GM12892 (cell line): ENCODE measurements around the gene NBEA.

ENCODE experiments used
- DNase-seq: peaks from one replicate; pipeline ENCODE4 v3.0.0; 2011; ENCODE audit not compliant: insufficient read length
- FAIRE-seq: peaks from 2 replicates; lab custom pipeline; 2011; peaks lifted over from hg19 to GRCh38; lab: Jason Lieb, UNC
- POLR2A ChIP-seq: IDR thresholded peaks from 2 replicates; pipeline ENCODE4 v1.6.1; 2011; ENCODE audit warnings: low read depth, low read length, control low read depth
- POLR2AphosphoS5 ChIP-seq: IDR thresholded peaks from 2 replicates; pipeline ENCODE4 v1.6.1; 2011; ENCODE audit warnings: low read depth, low read length, control low read depth
- TAF1 ChIP-seq: IDR thresholded peaks from 2 replicates; pipeline ENCODE4 v1.6.1; 2011; ENCODE audit warnings: low read depth, mild to moderate bottlenecking, control low read depth, low read length, borderline replicate concordance

Gene NBEA

DNA sequence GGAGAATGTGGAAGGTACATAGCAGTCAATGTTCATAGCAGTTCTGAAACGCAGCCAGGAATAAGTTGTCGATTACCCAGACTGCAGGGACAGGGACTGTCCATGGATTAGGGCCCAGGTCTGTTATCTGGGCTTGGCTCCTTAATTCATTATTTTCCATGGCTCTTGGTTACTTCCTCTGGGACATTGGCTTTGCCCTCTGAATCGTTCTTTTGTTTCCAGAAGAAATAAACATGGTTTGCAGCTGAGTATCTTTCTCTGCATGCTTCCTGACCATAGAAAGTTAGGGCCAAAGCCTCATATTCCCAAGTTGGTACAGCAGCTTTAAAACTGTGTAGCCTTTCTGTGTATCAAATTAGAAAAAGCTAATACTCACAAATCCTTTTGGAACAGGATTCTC, 656.2 kb downstream of the NBEA start:
- no peak for FAIRE-seq
- no peak for TF ChIP-seq POLR2AphosphoS5
- TF ChIP-seq TAF1, result no peak
- no peak for TF ChIP-seq POLR2A
- no peak for DNase-seq

DNA sequence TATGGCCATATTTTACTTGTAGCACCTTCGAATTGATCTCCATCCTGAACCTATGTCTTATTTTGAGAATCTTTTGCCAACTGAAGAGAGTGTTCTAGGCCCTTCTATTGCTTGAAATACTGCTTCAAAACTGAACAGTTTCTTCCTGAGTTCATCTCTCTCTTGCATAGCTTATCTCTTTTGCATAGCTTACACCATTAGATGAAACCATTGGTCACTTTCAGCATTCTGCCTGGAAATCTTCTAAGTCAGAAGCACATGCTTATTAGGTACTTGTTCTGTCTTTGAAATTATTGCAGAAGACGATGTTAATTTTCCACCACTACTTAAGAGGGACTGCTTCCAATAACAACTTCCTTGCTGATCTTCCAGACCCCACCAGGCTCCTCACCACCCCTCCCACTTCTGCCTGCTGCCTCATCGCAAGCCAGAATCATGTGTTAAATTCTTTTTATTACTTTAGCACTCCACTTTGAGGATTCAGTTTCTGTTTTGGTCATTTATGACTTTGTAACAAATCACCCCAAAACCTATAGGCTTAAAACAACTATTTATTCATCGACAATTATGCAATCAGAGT, 656.8 kb downstream of the NBEA start:
- FAIRE-seq, result no peak
- TF ChIP-seq POLR2A (no peak), POLR2AphosphoS5 (no peak), TAF1 (no peak)
- no peak for DNase-seq

- FAIRE-seq (no peak), DNase-seq (no peak)
- TF ChIP-seq POLR2AphosphoS5 (no peak), TAF1 (no peak), POLR2A (no peak)
Observed at GRCh38 chr13:35599384-35599783, 657.3 kb downstream of the NBEA start.

GRCh38 chr13:35600137-35600536, 658.1 kb downstream of the NBEA start:
- no peak for TF ChIP-seq TAF1
- no peak for TF ChIP-seq POLR2A
- TF ChIP-seq POLR2AphosphoS5, result no peak
- no peak for FAIRE-seq
- no peak for DNase-seq

GRCh38 chr13:35603593-35604285, 661.7 kb downstream of the NBEA start:
- no peak for TF ChIP-seq TAF1
- no peak for TF ChIP-seq POLR2A
- TF ChIP-seq POLR2AphosphoS5, result no peak
- no peak for DNase-seq
- no peak for FAIRE-seq

DNA sequence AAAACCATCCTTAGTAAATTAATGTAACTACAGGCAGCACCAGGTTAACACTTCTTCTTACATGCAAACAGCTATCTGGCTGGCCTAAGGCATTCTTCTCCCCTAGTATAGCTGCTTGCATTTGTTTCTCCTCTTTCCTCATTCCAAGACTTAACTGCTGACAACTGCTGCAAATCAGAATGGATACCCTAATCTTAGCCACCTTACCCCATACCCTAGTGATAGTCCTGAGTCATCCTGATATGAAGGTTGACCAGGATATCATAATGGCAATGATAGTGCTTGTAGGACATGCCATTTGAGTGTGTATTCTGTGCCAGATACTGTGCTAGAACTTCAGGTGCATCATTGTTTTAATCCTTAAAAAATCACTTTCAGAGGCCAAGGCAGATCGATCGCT, 672.6 kb downstream of the NBEA start:
- FAIRE-seq, result no peak
- DNase-seq, result no peak
- TF ChIP-seq TAF1 (no peak), POLR2A (no peak), POLR2AphosphoS5 (no peak)

GRCh38 chr13:35617420-35617819, 675.4 kb downstream of the NBEA start:
- no peak for DNase-seq
- TF ChIP-seq TAF1 (no peak), POLR2AphosphoS5 (no peak), POLR2A (no peak)
- FAIRE-seq, result no peak

DNA sequence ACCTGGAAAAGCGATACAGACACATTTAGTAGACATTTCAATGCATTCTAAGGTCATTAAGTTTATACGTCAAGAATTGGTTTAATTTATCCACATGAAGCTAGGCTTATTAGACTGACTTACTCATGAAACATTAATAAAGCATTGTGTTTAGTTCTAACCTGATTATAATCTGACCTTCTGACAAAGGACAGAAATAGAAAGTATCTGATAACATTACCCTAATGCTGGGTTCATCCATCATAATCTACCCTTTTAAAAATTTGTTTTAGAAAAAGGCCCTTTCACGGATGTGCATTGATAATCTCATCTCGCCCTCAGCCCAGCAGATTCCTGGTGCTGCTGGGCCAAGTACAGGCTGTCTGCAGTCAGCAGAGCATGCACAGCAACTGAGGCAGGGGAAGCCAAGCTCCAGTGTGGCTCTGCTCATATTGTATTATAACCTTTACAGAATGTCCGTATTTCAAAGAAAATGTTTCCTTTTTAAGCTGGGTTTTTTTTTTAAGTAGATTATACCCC, 676.6 kb downstream of the NBEA start:
- DNase-seq (no peak), FAIRE-seq (no peak)
- TF ChIP-seq POLR2AphosphoS5 (no peak), POLR2A (no peak), TAF1 (no peak)

GRCh38 chr13:35621989-35622388, 679.9 kb downstream of the NBEA start:
- no peak for FAIRE-seq

GRCh38 chr13:35629026-35629425, 687.0 kb downstream of the NBEA start:
- no peak for TF ChIP-seq POLR2A
- no peak for TF ChIP-seq POLR2AphosphoS5
- TF ChIP-seq TAF1, result no peak
- no peak for DNase-seq
- no peak for FAIRE-seq

More at GRCh38 chr13:35621989-35622388, 679.9 kb downstream of the NBEA start:
- no peak for DNase-seq
- TF ChIP-seq POLR2A, result no peak
- TF ChIP-seq TAF1, result no peak
- no peak for TF ChIP-seq POLR2AphosphoS5

- DNase-seq (peak; percentile 3), FAIRE-seq (no peak)
- TF ChIP-seq TAF1 (no peak), POLR2A (no peak), POLR2AphosphoS5 (no peak)
Observed at GRCh38 chr13:35630551-35631275, 688.6 kb downstream of the NBEA start.
